OCI-LY3 (cell line): ENCODE results near the gene CCDC182.

Experiments used
- H2AFZ ChIP-seq: fragments of 200-600, 300-600 bp; shearing (Covaris generic); 2 replicates; pipeline ENCODE4 v1.6.0; 2014; ENCODE audit warnings: antibody characterized with exemption, low read depth, low read length
- H3K27ac ChIP-seq: fragments of 200-600, 300-600 bp; sonication (generic); 2 replicates; pipeline ENCODE4 v1.5.1; 2014; ENCODE audit warnings: mild to moderate bottlenecking, low read length, moderate library complexity, mixed read lengths
- H3K27me3 ChIP-seq: fragments of 200-600, 300-600 bp; sonication (generic); 2 replicates; pipeline ENCODE4 v1.6.1; 2014; ENCODE audit warnings: low read depth, low read length, mixed read lengths
- H3K36me3 ChIP-seq: fragments of 200-600, 300-600 bp; sonication (generic); replicated peaks from 2 replicates; pipeline ENCODE3; 2014; ENCODE audit warnings: low read depth, low read length, mixed read lengths
- H3K4me1 ChIP-seq: fragments of 300-600, 200-600 bp; sonication (generic); 2 replicates; pipeline ENCODE4 v1.6.1; 2014; ENCODE audit warnings: low read length, mixed read lengths
- H3K4me2 ChIP-seq: fragments of 200-600, 300-600 bp; sonication (generic); 2 replicates; pipeline ENCODE4 v1.6.1; 2014; ENCODE audit warnings: low read length, mixed read lengths
- H3K4me3 ChIP-seq: fragments of 300-600, 200-600 bp; sonication (generic); 2 replicates; pipeline ENCODE4 v1.5.1; 2014; ENCODE audit warnings: antibody characterized with exemption, mild to moderate bottlenecking, low read length, moderate library complexity
- H3K79me2 ChIP-seq: fragments of 300-600, 200-600 bp; shearing (Covaris generic); 2 replicates; pipeline ENCODE4 v1.6.1; 2014; ENCODE audit warnings: mild to moderate bottlenecking, low read length, mixed read lengths
- H3K9ac ChIP-seq: fragments of 300-600, 200-600 bp; shearing (Covaris generic); 2 replicates; pipeline ENCODE4 v1.6.0; 2014; ENCODE audit warnings: mild to moderate bottlenecking, low read length, moderate library complexity
- H3K9me3 ChIP-seq: fragments of 200-600, 300-600 bp; shearing (Covaris generic); 2 replicates; pipeline ENCODE4 v1.6.1; 2014; ENCODE audit warnings: low read length, mixed read lengths; ENCODE audit not compliant: insufficient read depth
- H4K20me1 ChIP-seq: fragments of 200-600, 300-600 bp; sonication (generic); 2 replicates; pipeline ENCODE4 v1.6.1; 2016; ENCODE audit warnings: low read length, mixed read lengths; ENCODE audit not compliant: insufficient read depth
- EZH2phosphoT487 ChIP-seq: fragments of 200-600 bp; shearing (Covaris generic); IDR thresholded peaks from 2 replicates; pipeline ENCODE4 v1.6.1; 2018; ENCODE audit warnings: antibody characterized with exemption, mixed run types, low read depth
- TF ChIP-seq, protein P1 (sequence below): fragments of 200-600, 300-600 bp; sonication (generic); IDR thresholded peaks from 2 replicates; pipeline ENCODE4 v1.5.1; 2014; ENCODE audit warnings: antibody characterized with exemption, low read length, low read depth

Gene CCDC182

DNA sequence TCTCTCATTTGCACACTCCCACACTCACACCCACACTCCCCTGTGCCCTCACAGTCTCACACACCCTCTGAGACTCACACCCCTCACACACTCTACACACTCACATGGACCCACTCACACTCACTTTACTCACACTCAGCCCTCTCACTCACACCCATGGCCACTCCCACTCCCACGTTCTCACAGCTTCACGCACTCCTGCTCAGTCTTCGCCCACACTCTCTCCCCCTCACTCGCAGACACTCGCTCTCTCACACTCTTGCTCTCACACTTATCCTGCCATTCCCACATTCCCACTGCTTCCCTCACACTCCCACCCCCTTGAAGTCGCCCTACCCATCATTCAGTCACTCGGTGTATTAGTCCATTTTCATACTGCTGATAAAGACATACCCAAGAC lies 47.9 kb downstream of the CCDC182 start:
- H3K4me2 ChIP-seq = no peak overlapping the region
- H3K36me3 ChIP-seq = no peaks in the 10 kb centered on the region

DNA sequence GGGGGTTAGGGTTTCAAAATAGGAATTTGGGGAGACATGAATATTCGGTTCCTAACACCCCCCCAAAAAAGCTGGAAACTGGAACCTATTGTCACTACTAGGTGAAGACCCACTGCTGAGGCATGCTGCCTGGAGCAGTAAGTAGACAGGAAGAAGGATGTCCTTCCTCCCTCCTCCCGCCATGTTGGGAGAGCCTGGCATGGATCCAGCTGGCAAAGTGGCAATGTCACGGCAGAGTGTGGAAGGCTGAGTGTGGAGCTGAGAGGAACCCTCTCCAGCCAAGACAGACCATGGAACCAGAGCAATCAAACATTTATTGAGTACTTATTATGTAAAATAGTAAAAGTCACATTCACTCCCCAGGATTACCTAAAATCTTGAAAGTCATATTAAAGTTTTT lies 49.0 kb downstream of the CCDC182 start:
- Histone ChIP-seq H2AFZ (no peak overlapping the region), H3K9me3 (no peaks in the 10 kb centered on the region), H3K27ac (no peak overlapping the region), H4K20me1 (no peaks in the 10 kb centered on the region), H3K79me2 (no peaks in the 10 kb centered on the region), H3K36me3 (no peaks in the 10 kb centered on the region), H3K4me1 (peaks cover 3% of the 10 kb centered on the region; the same call in 1 of the 2 replicates), H3K9ac (no peak overlapping the region), H3K4me3 (no peak overlapping the region), H3K27me3 (no peaks in the 10 kb centered on the region), H3K4me2 (no peak overlapping the region)
- TF ChIP-seq, protein P1, sequence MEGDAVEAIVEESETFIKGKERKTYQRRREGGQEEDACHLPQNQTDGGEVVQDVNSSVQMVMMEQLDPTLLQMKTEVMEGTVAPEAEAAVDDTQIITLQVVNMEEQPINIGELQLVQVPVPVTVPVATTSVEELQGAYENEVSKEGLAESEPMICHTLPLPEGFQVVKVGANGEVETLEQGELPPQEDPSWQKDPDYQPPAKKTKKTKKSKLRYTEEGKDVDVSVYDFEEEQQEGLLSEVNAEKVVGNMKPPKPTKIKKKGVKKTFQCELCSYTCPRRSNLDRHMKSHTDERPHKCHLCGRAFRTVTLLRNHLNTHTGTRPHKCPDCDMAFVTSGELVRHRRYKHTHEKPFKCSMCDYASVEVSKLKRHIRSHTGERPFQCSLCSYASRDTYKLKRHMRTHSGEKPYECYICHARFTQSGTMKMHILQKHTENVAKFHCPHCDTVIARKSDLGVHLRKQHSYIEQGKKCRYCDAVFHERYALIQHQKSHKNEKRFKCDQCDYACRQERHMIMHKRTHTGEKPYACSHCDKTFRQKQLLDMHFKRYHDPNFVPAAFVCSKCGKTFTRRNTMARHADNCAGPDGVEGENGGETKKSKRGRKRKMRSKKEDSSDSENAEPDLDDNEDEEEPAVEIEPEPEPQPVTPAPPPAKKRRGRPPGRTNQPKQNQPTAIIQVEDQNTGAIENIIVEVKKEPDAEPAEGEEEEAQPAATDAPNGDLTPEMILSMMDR = no peak

More for the DNA sequence above, 47.9 kb downstream of the CCDC182 start:
- TF ChIP-seq, protein P1 = no peak
- TF ChIP-seq EZH2phosphoT487 = no peak
- Histone ChIP-seq H3K9me3 (no peaks in the 10 kb centered on the region), H3K79me2 (no peaks in the 10 kb centered on the region), H4K20me1 (no peaks in the 10 kb centered on the region), H3K4me3 (no peak overlapping the region), H3K27me3 (no peaks in the 10 kb centered on the region), H3K27ac (no peak overlapping the region), H3K4me1 (peaks cover 3% of the 10 kb centered on the region; the same call in 1 of the 2 replicates), H3K9ac (no peak overlapping the region), H2AFZ (no peak overlapping the region)
